ENCODE measurements around the gene HINFP. TPM values are rescaled to one million over a fixed set of nuclear protein-coding genes. Genes with fewer than 3 reads are reported as not detected.

HINFP gene
- total and polyA plus RNA-seq, 9 of the 15 experiments (the other 6 are each of a cell fraction or from before 2014, with no cell fraction given) = 13.8 to 34.1 (median 22.5) TPM

DNA sequence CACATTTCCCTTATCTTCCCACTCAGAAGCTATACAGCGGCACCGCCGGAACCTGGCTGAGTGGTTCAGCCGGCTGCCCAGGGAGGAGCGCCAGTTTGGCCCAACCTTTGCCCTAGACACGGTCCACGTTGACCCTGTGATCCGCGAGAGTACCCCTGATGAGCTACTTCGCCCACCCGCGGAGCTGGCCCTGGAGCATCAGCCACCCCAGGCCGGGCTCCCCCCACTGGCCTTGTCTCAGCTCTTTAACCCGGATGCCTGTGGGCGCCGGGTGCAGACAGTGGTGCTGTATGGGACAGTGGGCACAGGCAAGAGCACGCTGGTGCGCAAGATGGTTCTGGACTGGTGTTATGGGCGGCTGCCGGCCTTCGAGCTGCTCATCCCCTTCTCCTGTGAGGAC is 52.1 kb downstream of the HINFP start:
- no peak overlapping the region for H3K27ac ChIP-seq (ENCODE audit: extremely low read depth, low read depth, low read length)
- intact Hi-C loops (cut with micrococcal nuclease) (no loop called here), in situ Hi-C loops (cut with MboI) (no loop called here)
- H3K4me1 ChIP-seq (replicated peaks in 1 of 2; ENCODE audit: control insufficient read depth in 2 of 2, insufficient read depth in 2 of 2, low read length in 2 of 2) = peaks cover 31 to 46% of the 10 kb centered on the region in 2 experiments
- H3K4me3 ChIP-seq = no peak overlapping the region
- H3K36me3 ChIP-seq (ENCODE audit: control insufficient read depth, insufficient read depth, low read length) = no peaks in the 10 kb centered on the region
- ChIA-PET POLR2A (interaction anchor here (0.6 to 0.9 kb wide), 5 partner anchors 20 to 378 kb away, joined by 3 to 5 read pairs (median 4); no protein-coding TSS in a partner anchor), CTCF (ENCODE audit: low intra/inter-chr PET ratio) (no interaction called here)
- FAIRE-seq = no peak
- H4K20me1 ChIP-seq (replicated peaks; ENCODE audit: control insufficient read depth, insufficient read depth, low read length) = no peaks in the 10 kb centered on the region
- peak overlapping the region in 1 of 2 experiments; percentile 42; a peak in 1 of 4 replicates for H3K9ac ChIP-seq (ENCODE audit: insufficient read depth in 1 of 2, low read depth in 2 of 2, low read length in 2 of 2)
- TF ChIP-seq MYC (IDR thresholded peaks at IDR 0.05; ENCODE audit: low read depth, low read length) (no peak), MYC (CRISPR knock-in tag; IDR thresholded peaks at IDR 0.05; ENCODE audit: borderline replicate concordance, low read depth) (no peak), RBFOX2 (IDR thresholded peaks at IDR 0.05; ENCODE audit: low read depth, low read length) (peak; percentile 22; the same call in 1 of the 2 replicates), ARID2 (IDR thresholded peaks at IDR 0.05) (no peak)
- no TSS peak for BruUV-seq (replicated peaks)
- WGBS (ENCODE audit: insufficient coverage, low coverage, missing lambda C conversion rate) = 70% methylated on average over 18 of the region's 21 CpGs
- no peak for ATAC-seq
- H2AFZ ChIP-seq (ENCODE audit: low read depth, low read length) = no peak overlapping the region
- H3K9me1 ChIP-seq (ENCODE audit: control insufficient read depth, insufficient read depth, low read length) = no peaks in the 10 kb centered on the region
- H3K9me3 ChIP-seq (replicated peaks; ENCODE audit: control insufficient read depth, insufficient read depth, low read depth, low read length) = no peaks in the 10 kb centered on the region
- no peaks in the 10 kb centered on the region for H3K27me3 ChIP-seq (ENCODE audit: control insufficient read depth in 2 of 2, insufficient read depth in 2 of 2, low read length in 2 of 2)
- H3K79me2 ChIP-seq (ENCODE audit: control insufficient read depth, insufficient read depth, low read length) = no peaks in the 10 kb centered on the region
- H3K4me2 ChIP-seq (ENCODE audit: insufficient read depth, low read length) = no peak overlapping the region
- no peak for DNase-seq (ENCODE audit: extremely low read depth in 1 of 4, low spot score in 3 of 4)

DNA sequence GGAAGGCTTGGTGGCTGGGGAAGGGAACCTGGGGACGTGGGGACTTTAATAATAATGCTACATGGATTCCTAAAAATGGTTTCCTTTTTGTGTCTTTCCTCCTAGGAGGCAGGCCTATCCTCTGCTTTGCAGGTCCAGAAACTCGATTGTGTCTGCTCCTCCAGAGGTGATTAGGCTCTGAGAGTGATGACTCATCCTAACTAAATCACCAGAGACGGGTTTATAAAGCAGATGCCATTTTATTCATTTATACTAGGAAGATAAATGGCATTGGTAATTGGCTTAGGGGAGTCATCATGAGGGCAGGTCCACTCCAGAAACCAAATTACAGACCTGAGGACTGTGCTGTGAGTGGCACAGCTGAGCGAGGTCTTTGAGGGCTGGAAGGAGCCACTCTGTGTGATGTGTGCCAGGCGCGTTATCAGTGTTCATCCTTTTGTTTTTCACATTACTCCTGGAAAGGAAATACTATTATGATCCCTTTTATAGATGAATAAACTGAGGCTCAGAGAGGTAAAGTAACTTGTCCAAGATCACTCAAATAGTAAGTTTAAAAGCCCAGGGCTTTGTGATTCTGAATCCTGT is 54.2 kb downstream of the HINFP start:
- intact Hi-C loops (cut with micrococcal nuclease) = no loop called here
- Histone ChIP-seq H2AFZ (ENCODE audit: low read depth, low read length) (peak overlapping the region; percentile 67), H4K20me1 (replicated peaks; ENCODE audit: control insufficient read depth, insufficient read depth, low read length) (no peaks in the 10 kb centered on the region), H3K4me1 (replicated peaks in 1 of 2; ENCODE audit: control insufficient read depth in 2 of 2, insufficient read depth in 2 of 2, low read length in 2 of 2) (peaks cover 28 to 37% of the 10 kb centered on the region in 2 experiments), H3K27ac (ENCODE audit: extremely low read depth, low read depth, low read length) (peak overlapping the region; percentile 53; the same call in 2 of the 3 replicates), H3K27me3 (ENCODE audit: control insufficient read depth in 2 of 2, insufficient read depth in 2 of 2, low read length in 2 of 2) (no peaks in the 10 kb centered on the region), H3K9me1 (ENCODE audit: control insufficient read depth, insufficient read depth, low read length) (no peaks in the 10 kb centered on the region), H3K79me2 (ENCODE audit: control insufficient read depth, insufficient read depth, low read length) (no peaks in the 10 kb centered on the region), H3K4me2 (ENCODE audit: insufficient read depth, low read length) (no peak overlapping the region), H3K9me3 (replicated peaks; ENCODE audit: control insufficient read depth, insufficient read depth, low read depth, low read length) (no peaks in the 10 kb centered on the region), H3K36me3 (ENCODE audit: control insufficient read depth, insufficient read depth, low read length) (no peaks in the 10 kb centered on the region), H3K9ac (ENCODE audit: insufficient read depth in 1 of 2, low read depth in 2 of 2, low read length in 2 of 2) (peak overlapping the region in 1 of 2 experiments; percentile 73; a peak in 1 of 4 replicates), H3K4me3 (no peak overlapping the region)
- BruUV-seq (replicated peaks) = no TSS peak
- in situ Hi-C loops (cut with MboI) = no loop called here
- DNase-seq (ENCODE audit: extremely low read depth in 1 of 4, low spot score in 3 of 4) (peak; percentile 44 to 54 (median 48)), ATAC-seq (peak; percentile 52), FAIRE-seq (peak; percentile 77)
- ChIA-PET POLR2A (interaction anchor here (1.0 to 1.6 kb wide), 3 partner anchors 9 to 11 kb away, joined by 3 to 6 read pairs (median 5); partner anchors contain the start of gene NHERF4), CTCF (ENCODE audit: low intra/inter-chr PET ratio) (no interaction called here)
- WGBS (ENCODE audit: insufficient coverage, low coverage, missing lambda C conversion rate) = 35% methylated on average over 6 of the region's 6 CpGs
- TF ChIP-seq ZNF316 (IDR thresholded peaks at IDR 0.05) = peak; percentile 74
- no peak for TF ChIP-seq ARNT (IDR thresholded peaks at IDR 0.05)
- no peak for TF ChIP-seq NFATC3 (IDR thresholded peaks at IDR 0.05)
- peak; percentile 83 for TF ChIP-seq JUNB (CRISPR knock-in tag; conservative IDR thresholded peaks at IDR 0.05)
- no peak for TF ChIP-seq CEBPB (tag; IDR thresholded peaks at IDR 0.05)
- TF ChIP-seq DPF2 (IDR thresholded peaks at IDR 0.05) = peak; percentile 56
- TF ChIP-seq ZNF197 (CRISPR knock-in tag; IDR thresholded peaks at IDR 0.05; ENCODE audit: low read depth) = no peak
- TF ChIP-seq BRD4 (IDR thresholded peaks at IDR 0.05) = no peak
- no peak for TF ChIP-seq CAMTA2 (CRISPR knock-in tag; conservative IDR thresholded peaks at IDR 0.05)
- no peak for TF ChIP-seq RFX5 (IDR thresholded peaks at IDR 0.05; ENCODE audit: low read depth, low read length)
- TF ChIP-seq ZNF699 (CRISPR knock-in tag; IDR thresholded peaks at IDR 0.05; ENCODE audit: insufficient replicate concordance) = no peak
- TF ChIP-seq MEIS2 (IDR thresholded peaks at IDR 0.05; ENCODE audit: partially characterized antibody) = peak; percentile 38
- no peak for TF ChIP-seq SMAD1 (IDR thresholded peaks at IDR 0.05; ENCODE audit: low read depth, low read length, partially characterized antibody)
- no peak for TF ChIP-seq ZFP36 (IDR thresholded peaks at IDR 0.05; ENCODE audit: low read depth, low read length, partially characterized antibody)
- no peak for TF ChIP-seq BACH1 (tag; IDR thresholded peaks at IDR 0.05)
- TF ChIP-seq TCF7L2 (IDR thresholded peaks at IDR 0.05; ENCODE audit: low read depth, low read length) = no peak
